Measurements from ENCODE around the gene NPM3. TPM values are rescaled to one million over a fixed set of nuclear protein-coding genes. Genes with fewer than 3 reads are reported as not detected.

NPM3 gene
- total RNA-seq, 1 donor, result 64.8 TPM

- Histone ChIP-seq H3K4me2 (ENCODE audit: insufficient read depth, low read length) (no peak overlapping the region), H3K27me3 (ENCODE audit: insufficient read depth, low read length) (peaks cover 32% of the 10 kb centered on the region), H3K9me3 (ENCODE audit: low read depth, low read length) (no peaks in the 10 kb centered on the region), H4K20me1 (ENCODE audit: insufficient read depth, low read length) (no peaks in the 10 kb centered on the region), H3K79me2 (ENCODE audit: insufficient read depth, low read length) (no peaks in the 10 kb centered on the region), H3K36me3 (ENCODE audit: insufficient read depth, low read length) (no peaks in the 10 kb centered on the region), H3K4me1 (ENCODE audit: insufficient read depth, low read length) (no peaks in the 10 kb centered on the region), H3K4me3 (ENCODE audit: insufficient read depth, low read length) (no peak overlapping the region), H3K27ac (ENCODE audit: low read depth, low read length) (no peak overlapping the region), H2AFZ (ENCODE audit: low read length) (no peak overlapping the region)
- DNase-seq (ENCODE audit: insufficient read length, low spot score, missing footprints), result no peak
- TF ChIP-seq CTCF (IDR thresholded peaks at IDR 0.05; ENCODE audit: extremely low read depth, low read depth, low read length), result no peak
These were observed 16.9 kb downstream of the NPM3 start for GRCh38 chr10:101766306-101766705.

- Histone ChIP-seq H3K27me3 (ENCODE audit: insufficient read depth, low read length) (peaks cover 48% of the 10 kb centered on the region), H3K36me3 (ENCODE audit: insufficient read depth, low read length) (no peaks in the 10 kb centered on the region), H2AFZ (ENCODE audit: low read length) (no peak overlapping the region), H3K4me2 (ENCODE audit: insufficient read depth, low read length) (no peak overlapping the region), H3K4me1 (ENCODE audit: insufficient read depth, low read length) (no peaks in the 10 kb centered on the region), H3K27ac (ENCODE audit: low read depth, low read length) (no peak overlapping the region), H3K9me3 (ENCODE audit: low read depth, low read length) (no peaks in the 10 kb centered on the region), H4K20me1 (ENCODE audit: insufficient read depth, low read length) (peaks cover 2% of the 10 kb centered on the region), H3K4me3 (ENCODE audit: insufficient read depth, low read length) (no peak overlapping the region), H3K79me2 (ENCODE audit: insufficient read depth, low read length) (no peaks in the 10 kb centered on the region)
- no peak for TF ChIP-seq CTCF (IDR thresholded peaks at IDR 0.05; ENCODE audit: extremely low read depth, low read depth, low read length)
- no peak for DNase-seq (ENCODE audit: insufficient read length, low spot score, missing footprints)
These were observed 20.0 kb downstream of the NPM3 start for GRCh38 chr10:101763141-101763846.

- Histone ChIP-seq H3K9me3 (ENCODE audit: low read depth, low read length) (no peaks in the 10 kb centered on the region), H3K79me2 (ENCODE audit: insufficient read depth, low read length) (no peaks in the 10 kb centered on the region), H3K4me1 (ENCODE audit: insufficient read depth, low read length) (no peaks in the 10 kb centered on the region), H3K36me3 (ENCODE audit: insufficient read depth, low read length) (no peaks in the 10 kb centered on the region), H3K27ac (ENCODE audit: low read depth, low read length) (no peak overlapping the region), H3K4me3 (ENCODE audit: insufficient read depth, low read length) (no peak overlapping the region), H2AFZ (ENCODE audit: low read length) (no peak overlapping the region), H3K27me3 (ENCODE audit: insufficient read depth, low read length) (peaks cover 43% of the 10 kb centered on the region), H4K20me1 (ENCODE audit: insufficient read depth, low read length) (peaks cover 2% of the 10 kb centered on the region), H3K4me2 (ENCODE audit: insufficient read depth, low read length) (no peak overlapping the region)
- no peak for TF ChIP-seq CTCF (IDR thresholded peaks at IDR 0.05; ENCODE audit: extremely low read depth, low read depth, low read length)
- DNase-seq (ENCODE audit: insufficient read length, low spot score, missing footprints), result no peak
These were observed 20.5 kb downstream of the NPM3 start for GRCh38 chr10:101762736-101763135.

- Histone ChIP-seq H3K36me3 (ENCODE audit: insufficient read depth, low read length) (no peaks in the 10 kb centered on the region), H2AFZ (ENCODE audit: low read length) (no peak overlapping the region), H3K27ac (ENCODE audit: low read depth, low read length) (no peak overlapping the region), H4K20me1 (ENCODE audit: insufficient read depth, low read length) (peaks cover 2% of the 10 kb centered on the region), H3K4me3 (ENCODE audit: insufficient read depth, low read length) (no peak overlapping the region), H3K4me2 (ENCODE audit: insufficient read depth, low read length) (no peak overlapping the region), H3K27me3 (ENCODE audit: insufficient read depth, low read length) (peaks cover 33% of the 10 kb centered on the region), H3K4me1 (ENCODE audit: insufficient read depth, low read length) (no peaks in the 10 kb centered on the region), H3K79me2 (ENCODE audit: insufficient read depth, low read length) (no peaks in the 10 kb centered on the region), H3K9me3 (ENCODE audit: low read depth, low read length) (no peaks in the 10 kb centered on the region)
- DNase-seq (ENCODE audit: insufficient read length, low spot score, missing footprints), result no peak
- no peak for TF ChIP-seq CTCF (IDR thresholded peaks at IDR 0.05; ENCODE audit: extremely low read depth, low read depth, low read length)
These were observed 22.0 kb downstream of the NPM3 start for GRCh38 chr10:101761226-101761625.
